Measurements from ENCODE around the gene MCC.

The MCC gene

DNA sequence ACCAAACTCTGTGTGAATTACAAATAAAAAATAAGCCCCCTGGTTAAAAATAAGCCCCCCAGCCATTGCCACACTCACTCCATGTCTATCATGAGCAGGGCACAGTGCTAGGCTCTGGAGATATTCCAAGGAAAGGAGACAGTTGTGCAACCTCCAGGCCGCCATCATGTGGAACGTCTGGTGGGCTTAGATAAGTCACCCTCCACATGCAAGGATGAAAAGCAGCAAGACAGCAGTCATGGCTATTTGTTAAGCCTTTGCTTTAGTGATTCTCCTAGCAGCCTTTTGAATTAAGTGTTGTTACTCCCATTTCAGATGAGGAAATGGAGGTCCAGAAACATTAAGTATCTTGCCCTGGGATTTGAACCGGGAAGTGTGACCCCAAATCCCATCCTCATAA, 416.9 kb downstream of the MCC start:
- Histone ChIP-seq H3K4ac (ENCODE audit: low read depth in 1 of 2, low read length in 2 of 2) (no peak overlapping the region), H3K4me3 (ENCODE audit: insufficient read depth in 1 of 2, low read depth in 1 of 2, low read length in 2 of 2) (no peak overlapping the region), H3K27me3 (ENCODE audit: control insufficient read depth in 1 of 2, insufficient read depth in 1 of 2, low read length in 2 of 2) (no peaks in the 10 kb centered on the region), H2BK12ac (ENCODE audit: low read length in 2 of 2) (no peak overlapping the region), H2BK5ac (ENCODE audit: low read depth, low read length, poor library complexity, severe bottlenecking) (no peak overlapping the region), H2BK120ac (ENCODE audit: low read depth, low read length) (no peak overlapping the region), H3K9me3 (ENCODE audit: control insufficient read depth, low read length) (no peaks in the 10 kb centered on the region), H3K14ac (ENCODE audit: low read length in 2 of 2) (no peak overlapping the region), H4K91ac (ENCODE audit: low read length) (no peak overlapping the region), H2BK15ac (ENCODE audit: low read depth, poor library complexity, severe bottlenecking) (no peak overlapping the region), H3K79me1 (replicated peaks; ENCODE audit: low read length, poor library complexity, severe bottlenecking) (no peaks in the 10 kb centered on the region), H2AFZ (ENCODE audit: low read depth, low read length) (no peak overlapping the region), H3K27ac (ENCODE audit: low read length, poor library complexity, severe bottlenecking) (no peak overlapping the region), H4K8ac (ENCODE audit: low read length) (no peak overlapping the region), H2AK5ac (ENCODE audit: low read length, severe bottlenecking) (no peak overlapping the region), H3K36me3 (ENCODE audit: control insufficient read depth in 1 of 2, insufficient read depth in 2 of 2, low read depth in 1 of 2, low read length in 2 of 2) (peaks cover 33 to 59% of the 10 kb centered on the region in 2 experiments), H3K18ac (ENCODE audit: low read depth in 1 of 2, low read length in 2 of 2) (no peak overlapping the region), H3K23ac (ENCODE audit: low read length in 2 of 2) (no peak overlapping the region), H3K4me1 (ENCODE audit: control insufficient read depth, insufficient read depth, low read depth, low read length) (no peaks in the 10 kb centered on the region), H3K4me2 (ENCODE audit: low read length, poor library complexity, severe bottlenecking) (no peak overlapping the region), H3K9ac (ENCODE audit: low read length) (no peak overlapping the region)
- no peak for DNase-seq
- 90% methylated on average over 2 of the region's 3 CpGs for WGBS

DNA sequence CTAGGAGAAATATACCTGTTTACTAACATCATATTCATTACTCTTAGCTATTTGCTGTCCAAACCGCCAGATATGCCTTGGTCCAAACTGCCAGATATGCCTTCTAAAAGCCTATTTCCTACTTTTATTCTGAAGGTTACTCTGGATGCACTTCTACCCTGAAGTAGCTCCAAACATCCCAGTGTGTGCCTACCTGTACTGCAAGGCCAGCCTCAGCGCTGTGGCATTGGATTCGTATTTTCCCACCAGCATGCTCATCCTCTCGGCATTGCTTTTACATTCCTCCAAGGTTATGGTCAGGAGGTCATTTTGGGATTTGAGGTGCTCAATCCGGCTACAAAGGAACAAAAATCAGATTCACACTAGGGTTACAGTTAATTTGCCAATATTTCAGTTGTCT, 417.4 kb downstream of the MCC start:
- Histone ChIP-seq H3K4ac (ENCODE audit: low read depth in 1 of 2, low read length in 2 of 2) (no peak overlapping the region), H2BK5ac (ENCODE audit: low read depth, low read length, poor library complexity, severe bottlenecking) (no peak overlapping the region), H2AK5ac (ENCODE audit: low read length, severe bottlenecking) (no peak overlapping the region), H3K4me1 (ENCODE audit: control insufficient read depth, insufficient read depth, low read depth, low read length) (no peaks in the 10 kb centered on the region), H3K9ac (ENCODE audit: low read length) (no peak overlapping the region), H3K4me2 (ENCODE audit: low read length, poor library complexity, severe bottlenecking) (no peak overlapping the region), H2BK120ac (ENCODE audit: low read depth, low read length) (no peak overlapping the region), H3K9me3 (ENCODE audit: control insufficient read depth, low read length) (no peaks in the 10 kb centered on the region), H3K36me3 (ENCODE audit: control insufficient read depth in 1 of 2, insufficient read depth in 2 of 2, low read depth in 1 of 2, low read length in 2 of 2) (peaks cover 33 to 59% of the 10 kb centered on the region in 2 experiments), H4K8ac (ENCODE audit: low read length) (no peak overlapping the region), H3K79me1 (replicated peaks; ENCODE audit: low read length, poor library complexity, severe bottlenecking) (no peaks in the 10 kb centered on the region), H3K23ac (ENCODE audit: low read length in 2 of 2) (no peak overlapping the region), H3K27me3 (ENCODE audit: control insufficient read depth in 1 of 2, insufficient read depth in 1 of 2, low read length in 2 of 2) (no peaks in the 10 kb centered on the region), H3K18ac (ENCODE audit: low read depth in 1 of 2, low read length in 2 of 2) (peak overlapping the region in 1 of 2 experiments; percentile 58), H3K4me3 (ENCODE audit: insufficient read depth in 1 of 2, low read depth in 1 of 2, low read length in 2 of 2) (no peak overlapping the region), H3K27ac (ENCODE audit: low read length, poor library complexity, severe bottlenecking) (no peak overlapping the region), H2BK12ac (ENCODE audit: low read length in 2 of 2) (no peak overlapping the region), H2AFZ (ENCODE audit: low read depth, low read length) (no peak overlapping the region), H3K14ac (ENCODE audit: low read length in 2 of 2) (peak overlapping the region in 1 of 2 experiments; percentile 21), H4K91ac (ENCODE audit: low read length) (no peak overlapping the region), H2BK15ac (ENCODE audit: low read depth, poor library complexity, severe bottlenecking) (no peak overlapping the region)
- DNase-seq = no peak
- 99% methylated on average over 4 of the region's 5 CpGs for WGBS

DNA sequence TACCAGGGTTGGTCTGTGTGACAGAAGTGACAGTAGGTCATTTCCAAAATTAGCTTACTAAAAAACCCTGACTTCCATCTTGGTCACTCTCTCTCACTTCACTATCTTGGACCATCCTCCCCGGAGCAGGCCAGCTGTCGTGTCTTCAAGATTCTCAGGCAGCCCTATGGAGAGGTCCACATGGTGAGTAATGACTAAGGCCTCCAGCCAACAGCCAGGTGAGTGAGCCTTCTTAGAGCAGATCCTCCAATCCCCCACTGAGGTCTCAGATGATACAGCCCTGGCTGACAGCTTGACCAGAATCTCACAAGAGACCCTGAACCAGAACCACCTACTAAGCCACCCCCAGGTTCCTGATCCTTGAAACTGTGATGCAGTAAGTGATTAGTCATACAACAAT, 419.7 kb downstream of the MCC start:
- no peak overlapping the region for H2BK120ac ChIP-seq (ENCODE audit: low read depth, low read length)
- H2AFZ ChIP-seq (ENCODE audit: low read depth, low read length) = no peak overlapping the region
- H3K14ac ChIP-seq (ENCODE audit: low read length in 2 of 2) = no peak overlapping the region
- no peak overlapping the region for H2BK5ac ChIP-seq (ENCODE audit: low read depth, low read length, poor library complexity, severe bottlenecking)
- H3K4me1 ChIP-seq (ENCODE audit: control insufficient read depth, insufficient read depth, low read depth, low read length) = peaks cover 2% of the 10 kb centered on the region
- peak overlapping the region; percentile 29 to 75 for H3K18ac ChIP-seq (ENCODE audit: low read depth in 1 of 2, low read length in 2 of 2)
- peak overlapping the region; percentile 62 to 65 for H3K4ac ChIP-seq (ENCODE audit: low read depth in 1 of 2, low read length in 2 of 2)
- 84% methylated on average over 2 of the region's 2 CpGs for WGBS
- no peak overlapping the region for H4K91ac ChIP-seq (ENCODE audit: low read length)
- DNase-seq = no peak
- H3K36me3 ChIP-seq (ENCODE audit: control insufficient read depth in 1 of 2, insufficient read depth in 2 of 2, low read depth in 1 of 2, low read length in 2 of 2) = peaks cover 27 to 72% of the 10 kb centered on the region in 2 experiments
- no peaks in the 10 kb centered on the region for H3K27me3 ChIP-seq (ENCODE audit: control insufficient read depth in 1 of 2, insufficient read depth in 1 of 2, low read length in 2 of 2)
- no peak overlapping the region for H3K4me3 ChIP-seq (ENCODE audit: insufficient read depth in 1 of 2, low read depth in 1 of 2, low read length in 2 of 2)
- no peak overlapping the region for H3K23ac ChIP-seq (ENCODE audit: low read length in 2 of 2)
- H2AK5ac ChIP-seq (ENCODE audit: low read length, severe bottlenecking) = no peak overlapping the region
- H2BK15ac ChIP-seq (ENCODE audit: low read depth, poor library complexity, severe bottlenecking) = no peak overlapping the region
- H3K9ac ChIP-seq (ENCODE audit: low read length) = no peak overlapping the region
- H2BK12ac ChIP-seq (ENCODE audit: low read length in 2 of 2) = peak overlapping the region in 1 of 2 experiments; percentile 75
- H3K79me1 ChIP-seq (replicated peaks; ENCODE audit: low read length, poor library complexity, severe bottlenecking) = no peaks in the 10 kb centered on the region
- H4K8ac ChIP-seq (ENCODE audit: low read length) = no peak overlapping the region
- H3K4me2 ChIP-seq (ENCODE audit: low read length, poor library complexity, severe bottlenecking) = no peak overlapping the region
- H3K9me3 ChIP-seq (ENCODE audit: control insufficient read depth, low read length) = no peaks in the 10 kb centered on the region
- no peak overlapping the region for H3K27ac ChIP-seq (ENCODE audit: low read length, poor library complexity, severe bottlenecking)

DNA sequence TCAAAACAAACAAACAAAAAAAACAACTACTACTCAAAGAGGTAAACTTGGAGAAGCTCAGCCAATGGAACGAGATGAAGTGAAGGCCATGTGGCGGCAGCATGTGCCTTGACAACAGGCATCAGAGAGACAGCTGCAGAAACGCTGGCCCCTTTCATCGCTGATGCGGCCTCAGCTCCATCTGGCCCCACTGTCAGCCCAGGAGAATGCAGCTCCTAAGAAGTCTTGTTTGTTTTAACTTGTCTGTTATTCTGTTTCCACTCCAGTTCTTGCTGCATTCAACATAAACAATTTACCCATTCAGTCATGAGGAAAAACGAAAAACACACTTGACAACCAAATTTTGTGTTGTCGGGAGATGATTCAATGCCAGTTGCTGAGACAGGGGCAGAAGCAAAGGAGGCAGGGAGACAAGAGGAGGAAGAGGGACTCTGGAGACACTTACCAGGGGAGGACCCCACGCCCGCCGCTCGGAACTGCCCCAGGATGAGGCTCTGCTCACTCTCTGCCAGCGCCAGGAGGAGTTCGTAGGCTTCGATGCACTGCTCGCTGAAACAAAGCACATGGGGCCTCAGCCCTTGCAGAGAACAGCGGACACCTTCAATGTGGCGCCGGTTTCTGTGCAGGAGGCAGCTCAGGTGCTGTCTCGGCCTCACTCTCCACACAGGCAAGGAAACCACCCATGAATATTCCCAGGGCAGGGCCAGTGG, 420.5 kb downstream of the MCC start:
- H2BK12ac ChIP-seq (ENCODE audit: low read length in 2 of 2) = peak overlapping the region in 1 of 2 experiments; percentile 65
- no peak overlapping the region for H2BK5ac ChIP-seq (ENCODE audit: low read depth, low read length, poor library complexity, severe bottlenecking)
- H3K4ac ChIP-seq (ENCODE audit: low read depth in 1 of 2, low read length in 2 of 2) = peak overlapping the region in 1 of 2 experiments; percentile 84
- H4K8ac ChIP-seq (ENCODE audit: low read length) = no peak overlapping the region
- no peak overlapping the region for H3K27ac ChIP-seq (ENCODE audit: low read length, poor library complexity, severe bottlenecking)
- H2BK15ac ChIP-seq (ENCODE audit: low read depth, poor library complexity, severe bottlenecking) = no peak overlapping the region
- H3K23ac ChIP-seq (ENCODE audit: low read length in 2 of 2) = peak overlapping the region in 1 of 2 experiments; percentile 50
- WGBS = 45% methylated on average over 18 of the region's 19 CpGs
- no peak overlapping the region for H2AK5ac ChIP-seq (ENCODE audit: low read length, severe bottlenecking)
- peak overlapping the region; percentile 34 to 93 for H3K18ac ChIP-seq (ENCODE audit: low read depth in 1 of 2, low read length in 2 of 2)
- H3K9ac ChIP-seq (ENCODE audit: low read length) = no peak overlapping the region
- DNase-seq = peak; percentile 91
- H3K9me3 ChIP-seq (ENCODE audit: control insufficient read depth, low read length) = no peaks in the 10 kb centered on the region
- no peak overlapping the region for H2AFZ ChIP-seq (ENCODE audit: low read depth, low read length)
- peaks cover 28 to 76% of the 10 kb centered on the region in 2 experiments for H3K36me3 ChIP-seq (ENCODE audit: control insufficient read depth in 1 of 2, insufficient read depth in 2 of 2, low read depth in 1 of 2, low read length in 2 of 2)
- H4K91ac ChIP-seq (ENCODE audit: low read length) = peak overlapping the region; percentile 67
- H3K4me3 ChIP-seq (ENCODE audit: insufficient read depth in 1 of 2, low read depth in 1 of 2, low read length in 2 of 2) = no peak overlapping the region
- H3K14ac ChIP-seq (ENCODE audit: low read length in 2 of 2) = no peak overlapping the region
- no peaks in the 10 kb centered on the region for H3K79me1 ChIP-seq (replicated peaks; ENCODE audit: low read length, poor library complexity, severe bottlenecking)
- peaks cover 2% of the 10 kb centered on the region for H3K4me1 ChIP-seq (ENCODE audit: control insufficient read depth, insufficient read depth, low read depth, low read length)
- no peak overlapping the region for H2BK120ac ChIP-seq (ENCODE audit: low read depth, low read length)
- H3K4me2 ChIP-seq (ENCODE audit: low read length, poor library complexity, severe bottlenecking) = no peak overlapping the region
- no peaks in the 10 kb centered on the region for H3K27me3 ChIP-seq (ENCODE audit: control insufficient read depth in 1 of 2, insufficient read depth in 1 of 2, low read length in 2 of 2)
